ENCODE results near the gene FNBP1. TPM values are rescaled to one million over a fixed set of nuclear protein-coding genes. Genes with fewer than 3 reads are reported as not detected.

FNBP1 gene
- total and polyA plus RNA-seq, 10 of the 15 experiments (the other 5 are each of a cell fraction or from before 2014, with no cell fraction given) = 64.5 to 353 (median 179) TPM

GRCh38 chr9:130050462-130050861 lies 7.5 kb upstream of the FNBP1 start (continued):
- TF ChIP-seq PBX3 (IDR thresholded peaks at IDR 0.05; ENCODE audit: insufficient replicate concordance, low read depth, low read length) (no peak), ZNF622 (IDR thresholded peaks at IDR 0.05) (no peak), BMI1 (IDR thresholded peaks at IDR 0.05; ENCODE audit: borderline replicate concordance) (no peak), E2F4 (IDR thresholded peaks at IDR 0.05; ENCODE audit: low read depth, low read length) (no peak), POLR2AphosphoS2 (IDR thresholded peaks at IDR 0.05; ENCODE audit: low read depth, low read length) (no peak), CTCF (IDR thresholded peaks at IDR 0.05 in 2 of 3, conservative IDR thresholded peaks at IDR 0.05 in 1 of 3; ENCODE audit: control insufficient read depth in 2 of 3, extremely low read depth in 1 of 3, insufficient read depth in 1 of 3, low read depth in 3 of 3, low read length in 3 of 3) (peak in 1 of 3 experiments; percentile 7; a peak in 1 of 6 replicates), PKNOX1 (IDR thresholded peaks at IDR 0.05) (peak; percentile 71), EED (IDR thresholded peaks at IDR 0.05; ENCODE audit: low read depth) (no peak)
